Left forelimb (tissue), 1 donor: ENCODE results near the gene TIRAP.

Experiments
- DNase-seq: peaks from one replicate; pipeline ENCODE4 v3.0.0-alpha.2; 2018; ENCODE audit warnings: low spot score

Gene TIRAP

GRCh38 chr11:126341760-126342161, 58.9 kb downstream of the TIRAP start:
- no peak for DNase-seq

- no peak for DNase-seq
Measured at GRCh38 chr11:126343051-126343450, 60.2 kb downstream of the TIRAP start.
